GM21515 (cell line): ENCODE results near the gene BRD8.
"Not testable (repeated sequence)": the region's sequence is repeated elsewhere in the genome, so short reads cannot be mapped to it uniquely, and the experiment has no call there.

ENCODE experiments used
- ATAC-seq: cut with Tn5 transposase; IDR thresholded peaks from one replicate; pipeline ENCODE4 v1.9.1; 2021; ENCODE audit not compliant: unreplicated experiment

Gene BRD8

GRCh38 chr5:138178516-138179276 lies at the start of gene BRD8, which contains the start of gene KIF20A:
Gene BRD8, minus strand, starts transcription at chr5:138178630. Its CDS starts 16 bp downstream, at chr5:138178614.
Gene KIF20A, plus strand, starts transcription at chr5:138179112. Its CDS starts 569 bp downstream, at chr5:138179681.
- peak; percentile 82 for ATAC-seq

GRCh38 chr5:138226910-138227309 lies 48.5 kb upstream of the BRD8 start:
- no peak for ATAC-seq

GRCh38 chr5:138224712-138225111 lies 46.3 kb upstream of the BRD8 start:
- ATAC-seq, result no peak

- ATAC-seq, result no peak
Measured at GRCh38 chr5:138223532-138223931, 45.1 kb upstream of the BRD8 start.

- ATAC-seq, result no peak
Measured at GRCh38 chr5:138216799-138217198, 38.4 kb upstream of the BRD8 start.

- peak; percentile 94 for ATAC-seq
Measured at GRCh38 chr5:138213161-138214029, 35.0 kb upstream of the BRD8 start, which contains the start of gene CDC23. Gene CDC23, minus strand, starts transcription at chr5:138213323. Its CDS starts 11 bp downstream, at chr5:138213312.

- peak; percentile 15 for ATAC-seq
Measured at GRCh38 chr5:138212828-138213160, 34.4 kb upstream of the BRD8 start.

GRCh38 chr5:138210985-138211384 lies 32.6 kb upstream of the BRD8 start:
- no peak for ATAC-seq

GRCh38 chr5:138193859-138194258 lies 15.4 kb upstream of the BRD8 start:
- ATAC-seq, result not testable (repeated sequence)

GRCh38 chr5:138192826-138193225 lies 14.4 kb upstream of the BRD8 start:
- no peak for ATAC-seq

- no peak for ATAC-seq
Measured at GRCh38 chr5:138188626-138189025, 10.2 kb upstream of the BRD8 start.

GRCh38 chr5:138186002-138186447 lies 7.6 kb upstream of the BRD8 start:
- ATAC-seq, result no peak

GRCh38 chr5:138182808-138183207 lies 4.4 kb upstream of the BRD8 start:
- ATAC-seq, result no peak

GRCh38 chr5:138180841-138181240 lies 2.4 kb upstream of the BRD8 start:
- ATAC-seq, result no peak

- ATAC-seq, result no peak
Measured at GRCh38 chr5:138180183-138180782, 1.9 kb upstream of the BRD8 start.

GRCh38 chr5:138179277-138179857 lies 937 bp upstream of the BRD8 start:
- ATAC-seq, result no peak

GRCh38 chr5:138177941-138178515 lies 402 bp downstream of the BRD8 start:
- no peak for ATAC-seq

GRCh38 chr5:138170299-138170698 lies 8.1 kb downstream of the BRD8 start:
- ATAC-seq, result no peak

GRCh38 chr5:138169124-138169523 lies 9.3 kb downstream of the BRD8 start:
- ATAC-seq, result no peak

GRCh38 chr5:138163721-138164120 lies 14.7 kb downstream of the BRD8 start:
- ATAC-seq, result no peak

- no peak for ATAC-seq
Measured at GRCh38 chr5:138160706-138161105, 17.7 kb downstream of the BRD8 start.
